GM21390 (cell line): ENCODE results near the gene ANKRD33.

Source experiments
- ATAC-seq: cut with Tn5 transposase; IDR thresholded peaks from one replicate; pipeline ENCODE4 v1.9.1; 2021; ENCODE audit not compliant: unreplicated experiment

ANKRD33 gene

GRCh38 chr12:51914034-51914923 is 26.4 kb downstream of the ANKRD33 start:
- no peak for ATAC-seq

GRCh38 chr12:51915003-51915625 is 27.2 kb downstream of the ANKRD33 start:
- no peak for ATAC-seq

GRCh38 chr12:51915951-51916350 is 28.0 kb downstream of the ANKRD33 start:
- ATAC-seq = no peak

GRCh38 chr12:51917041-51917590 is 29.2 kb downstream of the ANKRD33 start:
- no peak for ATAC-seq

- ATAC-seq = no peak
These were observed 30.0 kb downstream of the ANKRD33 start for GRCh38 chr12:51917746-51918453.

- ATAC-seq = no peak
These were observed 32.1 kb downstream of the ANKRD33 start for GRCh38 chr12:51920046-51920445.

- no peak for ATAC-seq
These were observed 33.3 kb downstream of the ANKRD33 start for GRCh38 chr12:51921017-51921725.

- ATAC-seq = no peak
These were observed 34.2 kb downstream of the ANKRD33 start for GRCh38 chr12:51922146-51922545.

GRCh38 chr12:51922762-51923505 is 35.0 kb downstream of the ANKRD33 start:
- no peak for ATAC-seq

GRCh38 chr12:51923506-51924365 is 35.8 kb downstream of the ANKRD33 start:
- no peak for ATAC-seq

- ATAC-seq = no peak
These were observed 36.8 kb downstream of the ANKRD33 start for GRCh38 chr12:51924551-51925319.

- no peak for ATAC-seq
These were observed 37.6 kb downstream of the ANKRD33 start for GRCh38 chr12:51925346-51926063.

- no peak for ATAC-seq
These were observed 38.2 kb downstream of the ANKRD33 start for GRCh38 chr12:51926064-51926632.

- ATAC-seq = no peak
These were observed 38.8 kb downstream of the ANKRD33 start for GRCh38 chr12:51926718-51927117.

GRCh38 chr12:51932218-51933076 is 44.5 kb downstream of the ANKRD33 start:
- no peak for ATAC-seq

- ATAC-seq = no peak
These were observed 46.2 kb downstream of the ANKRD33 start for GRCh38 chr12:51934080-51934479.
